HEK293 (cell line): ENCODE results near the gene CDX2.

Experiments used
- CTCF ChIA-PET: fragments of 350-600 bp; formaldehyde crosslinking; extraction: SDS; loops from one replicate; lab custom pipeline; 2021; ENCODE audit warnings: antibody characterized with exemption; lab: Yijun Ruan, JAX
- POLR2A ChIA-PET: fragments of 300-600 bp; formaldehyde crosslinking; extraction: SDS; loops from one replicate; lab custom pipeline; 2020; ENCODE audit warnings: antibody characterized with exemption, inconsistent platforms; lab: Yijun Ruan, JAX
- H3K27ac ChIP-seq: fragments of 200-500 bp; sonication (Bioruptor generic); 2 replicates; pipeline ENCODE4 v1.5.1; 2014; ENCODE audit warnings: low read depth, low read length, control low read depth, inconsistent platforms; ENCODE audit errors: extremely low read depth
- H3K36me3 ChIP-seq, 2 experiments: fragments of 200-500 bp in 1 of 2; sonication (Bioruptor generic) in 1 of 2; 1 replicate in 1 of 2; 2 replicates in 1 of 2; pipeline ENCODE4 v1.5.1; 2014 to 2017; ENCODE audit warnings: inconsistent platforms in 2 of 2, low read length in 2 of 2; ENCODE audit not compliant: control insufficient read depth in 2 of 2, insufficient read depth in 1 of 2
- H3K4me1 ChIP-seq: fragments of 200-500 bp; sonication (Bioruptor generic); 2 replicates; pipeline ENCODE4 v1.5.1; 2014; ENCODE audit warnings: mild to moderate bottlenecking, low read length, inconsistent platforms; ENCODE audit not compliant: control insufficient read depth, insufficient read depth
- H3K4me3 ChIP-seq: 2 replicates; pipeline ENCODE4 v1.5.1; 2011; ENCODE audit warnings: low read depth, mild to moderate bottlenecking, control low read depth, low read length, moderate library complexity
- H3K9me3 ChIP-seq: fragments of 200-500 bp; sonication (Bioruptor generic); 2 replicates; pipeline ENCODE4 v1.5.1; 2014; ENCODE audit warnings: low read depth, low read length, inconsistent platforms; ENCODE audit not compliant: control insufficient read depth, insufficient read depth
- BCL11A ChIP-seq: fragments of 450-650 bp; formaldehyde crosslinking; IDR thresholded peaks from 2 replicates; pipeline ENCODE4 v1.5.1; 2016; ENCODE audit warnings: low read depth, missing biosample characterization, missing genetic modification characterization
- GLI2 ChIP-seq: fragments of 450-650 bp; formaldehyde crosslinking; IDR thresholded peaks from 2 replicates; pipeline ENCODE4; 2017; ENCODE audit warnings: missing biosample characterization, missing genetic modification characterization, low read depth, borderline replicate concordance
- SCRT2 ChIP-seq: fragments of 450-650 bp; formaldehyde crosslinking; IDR thresholded peaks from 2 replicates; pipeline ENCODE4 v1.5.1; 2016; ENCODE audit warnings: missing biosample characterization, missing genetic modification characterization
- SP7 ChIP-seq: fragments of 450-650 bp; formaldehyde crosslinking; IDR thresholded peaks from 2 replicates; pipeline ENCODE4 v1.5.1; 2016; ENCODE audit warnings: missing biosample characterization, missing genetic modification characterization
- ZBTB21 ChIP-seq: fragments of 450-650 bp; formaldehyde crosslinking; IDR thresholded peaks from 2 replicates; pipeline ENCODE4 v1.5.1; 2017; ENCODE audit warnings: missing biosample characterization, missing genetic modification characterization
- ZBTB48 ChIP-seq: fragments of 450-650 bp; formaldehyde crosslinking; IDR thresholded peaks from 2 replicates; pipeline ENCODE4 v1.5.1; 2016; ENCODE audit warnings: missing biosample characterization, missing genetic modification characterization
- ZNF133 ChIP-seq: fragments of 450-650 bp; formaldehyde crosslinking; IDR thresholded peaks from 2 replicates; pipeline ENCODE4 v1.5.1; 2016; ENCODE audit warnings: missing biosample characterization, missing genetic modification characterization
- ZNF146 ChIP-seq: fragments of 450-650 bp; formaldehyde crosslinking; IDR thresholded peaks from 2 replicates; pipeline ENCODE4 v1.5.1; 2016; ENCODE audit warnings: missing biosample characterization, missing genetic modification characterization
- ZNF24 ChIP-seq: fragments of 450-650 bp; formaldehyde crosslinking; IDR thresholded peaks from 2 replicates; pipeline ENCODE4 v1.5.1; 2016; ENCODE audit warnings: missing biosample characterization, missing genetic modification characterization
- ZNF302 ChIP-seq: fragments of 450-650 bp; formaldehyde crosslinking; IDR thresholded peaks from 2 replicates; pipeline ENCODE4 v1.5.1; 2016; ENCODE audit warnings: missing biosample characterization, missing genetic modification characterization, low read depth
- ZNF311 ChIP-seq: fragments of 450-650 bp; formaldehyde crosslinking; IDR thresholded peaks from 2 replicates; pipeline ENCODE4 v1.5.1; 2017; ENCODE audit warnings: missing biosample characterization, missing genetic modification characterization, borderline replicate concordance
- ZNF335 ChIP-seq: fragments of 450-650 bp; formaldehyde crosslinking; conservative IDR thresholded peaks from 2 replicates; pipeline ENCODE4 v1.5.1; 2016; ENCODE audit warnings: missing biosample characterization, missing genetic modification characterization
- ZNF37A ChIP-seq: fragments of 450-650 bp; IDR thresholded peaks from 2 replicates; pipeline ENCODE4 v1.5.1; 2018; ENCODE audit warnings: missing biosample characterization, missing genetic modification characterization
- ZNF391 ChIP-seq: fragments of 450-650 bp; formaldehyde crosslinking; IDR thresholded peaks from 2 replicates; pipeline ENCODE4 v1.5.1; 2016; ENCODE audit warnings: low read depth, missing biosample characterization, missing genetic modification characterization, borderline replicate concordance
- ZNF433 ChIP-seq: fragments of 450-650 bp; formaldehyde crosslinking; IDR thresholded peaks from 2 replicates; pipeline ENCODE4 v1.5.1; 2016; ENCODE audit warnings: missing biosample characterization, missing genetic modification characterization, low read depth
- ZNF600 ChIP-seq: fragments of 450-650 bp; formaldehyde crosslinking; IDR thresholded peaks from 2 replicates; pipeline ENCODE4 v1.5.1; 2016; ENCODE audit warnings: missing biosample characterization, missing genetic modification characterization
- ZNF629 ChIP-seq: fragments of 450-650 bp; formaldehyde crosslinking; IDR thresholded peaks from 2 replicates; pipeline ENCODE4 v1.5.1; 2017; ENCODE audit warnings: missing biosample characterization, missing genetic modification characterization
- ZNF670 ChIP-seq: fragments of 450-650 bp; formaldehyde crosslinking; IDR thresholded peaks from 2 replicates; pipeline ENCODE4 v1.5.1; 2016; ENCODE audit warnings: missing biosample characterization, missing genetic modification characterization, low read depth
- ZNF777 ChIP-seq: fragments of 450-650 bp; formaldehyde crosslinking; IDR thresholded peaks from 2 replicates; pipeline ENCODE4 v1.5.1; 2017; ENCODE audit warnings: missing biosample characterization, missing genetic modification characterization, borderline replicate concordance
- TF ChIP-seq, protein P1 (sequence below): fragments of 450-650 bp; formaldehyde crosslinking; IDR thresholded peaks from 2 replicates; pipeline ENCODE4 v1.5.0; 2017; ENCODE audit warnings: missing biosample characterization, missing genetic modification characterization, borderline replicate concordance
- TF ChIP-seq, protein P2 (sequence below): fragments of 450-650 bp; formaldehyde crosslinking; IDR thresholded peaks from 2 replicates; pipeline ENCODE4 v1.5.1; 2016; ENCODE audit warnings: missing biosample characterization, missing genetic modification characterization

CDX2 gene

DNA sequence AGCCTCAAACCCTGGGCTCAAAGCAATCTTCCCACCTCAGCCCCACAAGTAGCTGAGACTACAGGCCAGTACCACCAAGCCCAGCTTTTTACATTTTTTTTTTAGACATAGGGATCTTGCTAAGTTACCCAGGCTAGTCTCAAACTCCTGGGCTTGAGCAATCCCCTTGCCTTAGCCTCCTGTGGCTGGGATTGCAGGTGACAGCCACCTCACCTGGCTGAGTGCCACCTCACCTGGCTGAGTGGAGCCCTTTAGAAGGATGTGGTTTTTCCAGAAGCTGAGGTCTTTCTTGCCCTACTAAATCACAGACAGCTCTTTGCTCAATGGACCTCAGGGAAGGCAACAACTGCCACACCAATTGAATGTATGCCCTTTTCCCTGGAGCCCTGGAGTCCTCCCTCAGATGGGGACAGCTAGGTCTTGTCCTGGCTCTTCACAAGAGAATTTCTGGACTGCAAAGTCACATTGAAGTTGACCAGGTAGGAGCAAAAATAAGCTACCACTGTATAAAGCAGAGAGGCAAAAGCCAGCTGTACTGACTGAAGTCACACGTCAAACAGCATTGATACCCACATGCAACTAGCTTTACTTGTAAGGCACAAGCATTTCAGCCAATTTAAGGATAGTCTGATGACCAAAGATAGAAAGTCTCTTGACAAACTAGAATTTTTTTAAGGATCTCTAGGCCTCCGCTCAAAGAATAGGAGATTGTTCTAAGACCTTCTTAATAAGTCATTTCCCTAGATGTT, 35.4 kb downstream of the CDX2 start (continued):
- TF ChIP-seq ZNF670 (tag by site-specific recombination) (no peak), ZNF133 (no peak), ZNF302 (tag by site-specific recombination) (no peak), ZNF391 (tag by site-specific recombination) (no peak)

DNA sequence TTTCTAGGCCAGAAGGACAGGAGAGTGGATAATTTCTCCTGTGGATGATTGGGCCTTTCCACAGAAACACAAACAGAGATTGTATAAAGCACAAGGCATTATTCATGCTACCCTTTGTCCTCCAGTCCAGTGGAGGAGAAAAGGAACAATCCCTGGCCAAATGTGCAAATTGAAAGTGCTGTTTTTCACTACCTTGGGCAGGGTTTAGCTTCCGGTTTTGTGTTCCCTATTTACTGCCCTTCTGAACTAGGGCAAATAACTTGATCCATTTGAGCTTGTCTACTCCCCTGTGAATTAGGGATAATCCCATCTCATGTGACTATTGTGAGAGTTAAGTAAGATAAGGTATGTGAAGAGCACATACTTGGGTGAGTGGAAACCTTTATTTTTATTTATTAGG, 36.0 kb downstream of the CDX2 start:
- H3K27ac ChIP-seq = no peak overlapping the region
- H3K4me1 ChIP-seq = no peaks in the 10 kb centered on the region
- no peak overlapping the region for H3K4me3 ChIP-seq
- TF ChIP-seq ZNF433 (tag by site-specific recombination) (no peak), ZNF777 (tag by site-specific recombination) (no peak), ZNF629 (no peak), ZNF37A (tag by site-specific recombination) (no peak), ZBTB48 (tag by site-specific recombination) (no peak), ZNF146 (tag by site-specific recombination) (no peak), ZBTB21 (tag by site-specific recombination) (no peak), ZNF600 (tag by site-specific recombination) (no peak), GLI2 (tag by site-specific recombination) (no peak), SP7 (tag by site-specific recombination) (no peak), ZNF335 (tag by site-specific recombination) (no peak), ZNF24 (tag by site-specific recombination) (no peak), BCL11A (tag by site-specific recombination) (no peak), SCRT2 (tag by site-specific recombination) (no peak), ZNF311 (tag by site-specific recombination) (no peak)
- TF ChIP-seq, protein P1, sequence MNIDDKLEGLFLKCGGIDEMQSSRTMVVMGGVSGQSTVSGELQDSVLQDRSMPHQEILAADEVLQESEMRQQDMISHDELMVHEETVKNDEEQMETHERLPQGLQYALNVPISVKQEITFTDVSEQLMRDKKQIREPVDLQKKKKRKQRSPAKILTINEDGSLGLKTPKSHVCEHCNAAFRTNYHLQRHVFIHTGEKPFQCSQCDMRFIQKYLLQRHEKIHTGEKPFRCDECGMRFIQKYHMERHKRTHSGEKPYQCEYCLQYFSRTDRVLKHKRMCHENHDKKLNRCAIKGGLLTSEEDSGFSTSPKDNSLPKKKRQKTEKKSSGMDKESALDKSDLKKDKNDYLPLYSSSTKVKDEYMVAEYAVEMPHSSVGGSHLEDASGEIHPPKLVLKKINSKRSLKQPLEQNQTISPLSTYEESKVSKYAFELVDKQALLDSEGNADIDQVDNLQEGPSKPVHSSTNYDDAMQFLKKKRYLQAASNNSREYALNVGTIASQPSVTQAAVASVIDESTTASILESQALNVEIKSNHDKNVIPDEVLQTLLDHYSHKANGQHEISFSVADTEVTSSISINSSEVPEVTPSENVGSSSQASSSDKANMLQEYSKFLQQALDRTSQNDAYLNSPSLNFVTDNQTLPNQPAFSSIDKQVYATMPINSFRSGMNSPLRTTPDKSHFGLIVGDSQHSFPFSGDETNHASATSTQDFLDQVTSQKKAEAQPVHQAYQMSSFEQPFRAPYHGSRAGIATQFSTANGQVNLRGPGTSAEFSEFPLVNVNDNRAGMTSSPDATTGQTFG (tag by site-specific recombination) = no peak
- TF ChIP-seq, protein P2, sequence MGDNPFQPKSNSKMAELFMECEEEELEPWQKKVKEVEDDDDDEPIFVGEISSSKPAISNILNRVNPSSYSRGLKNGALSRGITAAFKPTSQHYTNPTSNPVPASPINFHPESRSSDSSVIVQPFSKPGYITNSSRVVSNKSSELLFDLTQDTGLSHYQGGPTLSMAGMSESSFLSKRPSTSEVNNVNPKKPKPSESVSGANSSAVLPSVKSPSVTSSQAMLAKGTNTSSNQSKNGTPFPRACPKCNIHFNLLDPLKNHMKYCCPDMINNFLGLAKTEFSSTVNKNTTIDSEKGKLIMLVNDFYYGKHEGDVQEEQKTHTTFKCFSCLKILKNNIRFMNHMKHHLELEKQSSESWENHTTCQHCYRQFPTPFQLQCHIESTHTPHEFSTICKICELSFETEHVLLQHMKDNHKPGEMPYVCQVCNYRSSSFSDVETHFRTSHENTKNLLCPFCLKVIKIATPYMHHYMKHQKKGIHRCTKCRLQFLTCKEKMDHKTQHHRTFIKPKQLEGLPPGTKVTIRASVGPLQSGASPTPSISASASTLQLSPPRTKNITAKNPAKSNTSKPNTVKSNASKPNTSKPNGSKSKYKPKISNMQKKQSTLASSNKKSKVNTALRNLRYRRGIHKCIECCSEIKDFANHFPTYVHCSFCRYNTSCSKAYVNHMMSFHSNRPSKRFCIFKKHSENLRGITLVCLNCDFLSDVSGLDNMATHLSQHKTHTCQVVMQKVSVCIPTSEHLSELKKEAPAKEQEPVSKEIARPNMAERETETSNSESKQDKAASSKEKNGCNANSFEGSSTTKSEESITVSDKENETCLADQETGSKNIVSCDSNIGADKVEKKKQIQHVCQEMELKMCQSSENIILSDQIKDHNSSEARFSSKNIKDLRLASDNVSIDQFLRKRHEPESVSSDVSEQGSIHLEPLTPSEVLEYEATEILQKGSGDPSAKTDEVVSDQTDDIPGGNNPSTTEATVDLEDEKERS (tag by site-specific recombination) = no peak
- H3K9me3 ChIP-seq = no peaks in the 10 kb centered on the region
- POLR2A ChIA-PET = no interaction called here
- no peaks in the 10 kb centered on the region for H3K36me3 ChIP-seq
- CTCF ChIA-PET = no interaction called here
